ENCODE data around the gene CD276.
"Not testable (repeated sequence)": the region's sequence is repeated elsewhere in the genome, so short reads cannot be mapped to it uniquely, and the experiment has no call there.

CD276 gene

GRCh38 chr15:73683777-73684580, at the start of gene CD276:
Gene CD276, plus strand, starts transcription at chr15:73684383. Its CDS starts 15,257 bp downstream, at chr15:73699640.
- DNase-seq, result no peak

- no peak for DNase-seq
Measured at GRCh38 chr15:73637527-73637926, 46.7 kb upstream of the CD276 start.

- not testable (repeated sequence) for DNase-seq
Measured at GRCh38 chr15:73639464-73639863, 44.7 kb upstream of the CD276 start.

- DNase-seq, result no peak
Measured at GRCh38 chr15:73647259-73648013, 36.7 kb upstream of the CD276 start.

- no peak for DNase-seq
Measured at GRCh38 chr15:73648014-73648295, 36.2 kb upstream of the CD276 start.

GRCh38 chr15:73650416-73651126, 33.6 kb upstream of the CD276 start:
- no peak for DNase-seq

- DNase-seq, result no peak
Measured at GRCh38 chr15:73654659-73655058, 29.5 kb upstream of the CD276 start.

GRCh38 chr15:73655724-73656123, 28.5 kb upstream of the CD276 start:
- no peak for DNase-seq

- no peak for DNase-seq
Measured at GRCh38 chr15:73658645-73659044, 25.5 kb upstream of the CD276 start.

GRCh38 chr15:73660455-73660854, 23.7 kb upstream of the CD276 start:
- no peak for DNase-seq

GRCh38 chr15:73674587-73674986, 9.6 kb upstream of the CD276 start:
- DNase-seq, result no peak

GRCh38 chr15:73677146-73677607, 7.0 kb upstream of the CD276 start:
- peak; percentile 37 to 51 for DNase-seq

- no peak for DNase-seq
Measured at GRCh38 chr15:73677733-73678132, 6.5 kb upstream of the CD276 start.

GRCh38 chr15:73678498-73678897, 5.7 kb upstream of the CD276 start:
- no peak for DNase-seq

- no peak for DNase-seq
Measured at GRCh38 chr15:73679180-73679579, 5.0 kb upstream of the CD276 start.

GRCh38 chr15:73679964-73680363, 4.2 kb upstream of the CD276 start:
- no peak for DNase-seq

GRCh38 chr15:73680549-73680948, 3.6 kb upstream of the CD276 start:
- no peak for DNase-seq

- no peak for DNase-seq
Measured at GRCh38 chr15:73681063-73681462, 3.1 kb upstream of the CD276 start.

- DNase-seq, result no peak
Measured at GRCh38 chr15:73681856-73682599, 2.2 kb upstream of the CD276 start.

- no peak for DNase-seq
Measured at GRCh38 chr15:73682600-73683090, 1.5 kb upstream of the CD276 start.

- DNase-seq, result no peak
Measured at GRCh38 chr15:73683257-73683776, 866 bp upstream of the CD276 start.

All from stimulated activated CD4-positive, alpha-beta T cell treated with anti-CD3 and anti-CD28 coated beads, Interleukin-2, amount 100 ng/mL, for 48 hours (primary cell).